Heart left ventricle (tissue), 13 donors: ENCODE results near the gene ATRN.

ENCODE experiments used
- POLR2A ChIP-seq, 2 donors: fragments of 450-650 bp; IDR thresholded peaks; one replicate each; pipeline ENCODE4 v1.6.1; 2017; ENCODE audit warnings: antibody characterized with exemption in 2 of 2, mild to moderate bottlenecking in 2 of 2, moderate library complexity in 2 of 2
- TF ChIP-seq, protein P1 (sequence below), 12 donors: fragments of 200-600 bp; sonication (generic) in 4 of 12; IDR thresholded peaks; one replicate each; pipeline versions ENCODE4 v1.5.0 to v1.8.0; 2018 to 2022; ENCODE audit warnings: antibody characterized with exemption in 12 of 12, mild to moderate bottlenecking in 5 of 12
- donor health status: ischemic (EF 13 %, LVEDD 7.1; RV severe dilation, severe dysfunction).
- donor health status: DM: no; HTN: yes; CAD: no.
- donor health status: DM: no; HTN: no; CAD: no.
- donor health status: ischemic (EF 25% LVEDD 6.9; RV normal size, moderate dysfunction).
- donor health status: ischemic (EF 25% LVEDD 5.7; RV mildly dilated, moderate dysfunction).
- donor health status: ischemic (EF 35%, LVEDD 5.7; RV mildly dilated, moderate dysfunction).
- donor health status: nonischemic (EF 11% LVEDD 7.7; RV severe dilation, severe dysfunction).
- donor health status: DM: yes; HTN: yes; CAD: no.
- donor health status: PGD.
- donor health status: ischemic (EF 29% LVEDD 5.4; RV normal size, mild dysfunction).
- donor health status: nonischemic (EF 23%, LVEDD 6.1; RV moderate dilation, normal function).

DNA sequence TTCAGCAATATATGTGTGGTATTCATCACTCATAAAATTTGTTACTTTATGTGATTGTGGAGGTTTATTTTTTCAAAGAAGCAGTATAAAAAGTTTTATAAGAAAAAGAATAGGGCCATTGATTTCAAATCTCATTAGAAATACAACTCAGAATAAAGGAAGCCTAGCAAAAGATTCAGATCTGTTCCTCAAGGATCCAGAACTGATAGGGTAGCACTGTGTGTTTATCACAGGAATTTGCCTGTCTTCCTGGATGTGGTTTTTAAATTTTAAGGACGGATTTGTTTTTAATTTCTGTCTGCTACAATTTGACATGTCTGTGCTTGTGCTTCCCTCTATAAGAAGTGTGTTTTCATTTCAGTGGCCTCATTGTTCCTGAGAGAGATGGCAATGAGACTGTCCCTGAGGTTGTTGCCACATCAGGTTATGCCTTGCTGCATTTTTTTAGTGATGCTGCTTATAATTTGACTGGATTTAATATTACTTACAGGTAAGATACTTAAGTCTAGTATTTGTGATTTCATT, 74.6 kb downstream of the ATRN start:
- TF ChIP-seq, protein P1, sequence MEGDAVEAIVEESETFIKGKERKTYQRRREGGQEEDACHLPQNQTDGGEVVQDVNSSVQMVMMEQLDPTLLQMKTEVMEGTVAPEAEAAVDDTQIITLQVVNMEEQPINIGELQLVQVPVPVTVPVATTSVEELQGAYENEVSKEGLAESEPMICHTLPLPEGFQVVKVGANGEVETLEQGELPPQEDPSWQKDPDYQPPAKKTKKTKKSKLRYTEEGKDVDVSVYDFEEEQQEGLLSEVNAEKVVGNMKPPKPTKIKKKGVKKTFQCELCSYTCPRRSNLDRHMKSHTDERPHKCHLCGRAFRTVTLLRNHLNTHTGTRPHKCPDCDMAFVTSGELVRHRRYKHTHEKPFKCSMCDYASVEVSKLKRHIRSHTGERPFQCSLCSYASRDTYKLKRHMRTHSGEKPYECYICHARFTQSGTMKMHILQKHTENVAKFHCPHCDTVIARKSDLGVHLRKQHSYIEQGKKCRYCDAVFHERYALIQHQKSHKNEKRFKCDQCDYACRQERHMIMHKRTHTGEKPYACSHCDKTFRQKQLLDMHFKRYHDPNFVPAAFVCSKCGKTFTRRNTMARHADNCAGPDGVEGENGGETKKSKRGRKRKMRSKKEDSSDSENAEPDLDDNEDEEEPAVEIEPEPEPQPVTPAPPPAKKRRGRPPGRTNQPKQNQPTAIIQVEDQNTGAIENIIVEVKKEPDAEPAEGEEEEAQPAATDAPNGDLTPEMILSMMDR (IDR thresholded peaks at IDR 0.05), result no peak
- no peak for TF ChIP-seq POLR2A (IDR thresholded peaks at IDR 0.05)
